Heart left ventricle (tissue), 16 donors: ENCODE data around the gene C8G. TPM values are rescaled to one million over a fixed set of nuclear protein-coding genes. Genes with fewer than 3 reads are reported as not detected.

Experiments used
- ATAC-seq, 4 donors: fragments of 200-7000 bp; cut with Tn5 transposase; one replicate each; pipeline ENCODE4 v1.9.1; 2020 to 2022; ENCODE audit warnings: moderate library complexity in 4 of 4, mild to moderate bottlenecking in 3 of 4, moderate number of reproducible peaks in 1 of 4
- DNase-seq, 5 donors: peaks; one replicate each; pipeline ENCODE4 v3.0.0-alpha.2; 2020
- H3K27ac ChIP-seq, 12 donors: fragments of 200-600 bp; sonication (generic) in 4 of 12; one replicate each; pipeline versions ENCODE4 v1.5.0 to v1.8.0; 2016 to 2022; ENCODE audit warnings: mild to moderate bottlenecking in 2 of 12
- H3K27me3 ChIP-seq, 9 donors: fragments of 200-600 bp; sonication (generic) in 2 of 9; one replicate each; pipeline versions ENCODE4 v1.5.1 to v1.8.0; 2016 to 2022; ENCODE audit warnings: mild to moderate bottlenecking in 3 of 9
- H3K36me3 ChIP-seq, 9 donors: fragments of 200-600 bp; sonication (generic) in 2 of 9; one replicate each; pipeline versions ENCODE4 v1.5.0 to v1.8.0; 2018 to 2022; ENCODE audit warnings: mild to moderate bottlenecking in 2 of 9
- H3K4me1 ChIP-seq, 12 donors: fragments of 200-600 bp; sonication (generic) in 4 of 12; one replicate each; pipeline versions ENCODE4 v1.5.0 to v1.8.0; 2016 to 2022; ENCODE audit warnings: mild to moderate bottlenecking in 3 of 12
- H3K4me3 ChIP-seq, 12 donors: fragments of 200-600 bp; sonication (generic) in 4 of 12; one replicate each; pipeline versions ENCODE4 v1.5.0 to v1.8.0; 2017 to 2022; ENCODE audit warnings: mild to moderate bottlenecking in 9 of 12, moderate library complexity in 4 of 12
- H3K9me3 ChIP-seq, 12 donors: fragments of 200-600 bp; sonication (generic) in 4 of 12; one replicate each; pipeline versions ENCODE4 v1.5.0 to v1.8.0; 2016 to 2022; ENCODE audit warnings: mild to moderate bottlenecking in 1 of 12
- CTCF ChIP-seq, 12 donors: fragments of 200-600 bp; sonication (generic) in 4 of 12; IDR thresholded peaks; one replicate each; pipeline versions ENCODE4 v1.5.0 to v1.8.0; 2018 to 2022; ENCODE audit warnings: antibody characterized with exemption in 12 of 12, mild to moderate bottlenecking in 5 of 12
- POLR2A ChIP-seq, 2 donors: fragments of 450-650 bp; IDR thresholded peaks; one replicate each; pipeline ENCODE4 v1.6.1; 2017; ENCODE audit warnings: antibody characterized with exemption in 2 of 2, mild to moderate bottlenecking in 2 of 2, moderate library complexity in 2 of 2
- WGBS, 4 donors: extraction: QIAGEN DNeasy Blood & Tissue Kit in 2 of 4; methylation state at CpG; one replicate each; pipeline versions ENCODE4 v1.1.5 to v1.1.7; 2013 to 2018; 5-methylcytosine and 5-hydroxymethylcytosine counted together
- intact Hi-C, 10 donors: fragments of 100-400 bp; cut with DNase I; formaldehyde crosslinking; loops; one replicate each; pipeline versions ENCODE4 v1.11.1 to v1.14.2; 2022
- polyA plus RNA-seq, 2 donors: library from polyadenylated mRNA; stranded (reverse); fragments of 200-250 nt; gene quantifications; one replicate each; pipeline ENCODE4 v1.2.3, GENCODE V29; 2013
- total RNA-seq, 9 donors: library from RNA; depleted of rRNA in 2 of 9; stranded (reverse); fragments of >200 nt in 2 of 9; fragmentation: NEBNext Ultra II Directional in 3 of 9; extraction: Animal tissue kit (Norgen Biotek cat#: 25700) in 3 of 9; gene quantifications; one replicate each; pipeline versions ENCODE4 v1.1.0 to v1.2.4, GENCODE V29; 2016 to 2023
- donor health status: ischemic (EF 13 %, LVEDD 7.1; RV severe dilation, severe dysfunction).
- donor health status: healthy with polysubstance abuse.
- donor health status: DM: no; HTN: yes; CAD: no.
- donor health status: DM: no; HTN: no; CAD: no.
- donor health status: ischemic (EF 25% LVEDD 6.9; RV normal size, moderate dysfunction).
- donor health status: ischemic (EF 25% LVEDD 5.7; RV mildly dilated, moderate dysfunction).
- donor health status: healthy.
- donor health status: DM: yes; HTN: yes; CAD: no.
- donor health status: ischemic (EF 35%, LVEDD 5.7; RV mildly dilated, moderate dysfunction).
- donor health status: nonischemic (EF 11% LVEDD 7.7; RV severe dilation, severe dysfunction).
- donor health status: DM: yes; HTN: yes; CAD: no.
- donor health status: PGD.
- donor health status: ischemic (EF 29% LVEDD 5.4; RV normal size, mild dysfunction).
- donor health status: nonischemic (EF 23%, LVEDD 6.1; RV moderate dilation, normal function).

Gene C8G
- total and polyA plus RNA-seq, 11 donors, result 1.0 to 3.7 (median 1.5) TPM; not detected in 2

GRCh38 chr9:136978073-136978864 lies 33.2 kb downstream of the C8G start:
- Histone ChIP-seq H3K36me3 (no peaks in the 10 kb centered on the region), H3K9me3 (no peaks in the 10 kb centered on the region), H3K27ac (peak overlapping the region; percentile 57 to 98 (median 88)), H3K4me3 (peak overlapping the region; percentile 37 to 73 (median 62)), H3K4me1 (peaks cover 10 to 92% (median 66%) of the 10 kb centered on the region in 12 donors), H3K27me3 (peaks cover 0 to 9% (median 0%) of the 10 kb centered on the region in 9 donors)
- intact Hi-C loops, result no loop called here
- peak in 3 of 4 donors; percentile 31 to 55 (median 50) for ATAC-seq
- 2 to 6% (median 3%) methylated on average over 14 to 78 of the region's 78 CpGs for WGBS, 4 donors
- peak; percentile 88 to 93 (median 90) for DNase-seq
- peak in 1 of 12 donors; percentile 18 for TF ChIP-seq CTCF (IDR thresholded peaks at IDR 0.05)
- peak in 1 of 2 donors; percentile 47 for TF ChIP-seq POLR2A (IDR thresholded peaks at IDR 0.05)

- H3K36me3 ChIP-seq, result no peaks in the 10 kb centered on the region
- TF ChIP-seq CTCF (IDR thresholded peaks at IDR 0.05) (no peak), POLR2A (IDR thresholded peaks at IDR 0.05) (no peak)
- H3K4me1 ChIP-seq, result peaks cover 10 to 94% (median 66%) of the 10 kb centered on the region in 12 donors
- peak overlapping the region in 4 of 12 donors; percentile 10 to 47 (median 18) for H3K4me3 ChIP-seq
- no peaks in the 10 kb centered on the region for H3K9me3 ChIP-seq
- intact Hi-C loops, result no loop called here
- H3K27me3 ChIP-seq, result peaks cover 0 to 9% (median 0%) of the 10 kb centered on the region in 9 donors
- DNase-seq (peak in 2 of 5 donors; percentile 28 to 60), ATAC-seq (no peak)
- WGBS, 4 donors, result 58 to 71% (median 66%) methylated on average over 27 to 41 of the region's 41 CpGs
- H3K27ac ChIP-seq, result peak overlapping the region in 9 of 12 donors; percentile 23 to 98 (median 76)
These were observed 34.0 kb downstream of the C8G start for GRCh38 chr9:136978865-136979544.

GRCh38 chr9:136979769-136980587 lies 34.9 kb downstream of the C8G start:
- peaks cover 10 to 92% (median 61%) of the 10 kb centered on the region in 12 donors for H3K4me1 ChIP-seq
- peak overlapping the region in 1 of 12 donors; percentile 47 for H3K4me3 ChIP-seq
- no peaks in the 10 kb centered on the region for H3K9me3 ChIP-seq
- 82 to 90% (median 88%) methylated on average over 17 to 26 of the region's 26 CpGs for WGBS, 4 donors
- H3K36me3 ChIP-seq, result no peaks in the 10 kb centered on the region
- peaks cover 0 to 19% (median 1%) of the 10 kb centered on the region in 9 donors for H3K27me3 ChIP-seq
- DNase-seq (peak in 1 of 5 donors; percentile 33), ATAC-seq (no peak)
- peak overlapping the region in 10 of 12 donors; percentile 32 to 98 (median 85) for H3K27ac ChIP-seq
- intact Hi-C loops, result loop anchor here in 2 of 10 donors (5.0 kb wide), 2 partner anchors 33 to 188 kb away; partner anchors contain the start of genes C8G (in 1 of the 2) and TMEM141 (in 1 of the 2)
- TF ChIP-seq CTCF (IDR thresholded peaks at IDR 0.05), result no peak
- TF ChIP-seq POLR2A (IDR thresholded peaks at IDR 0.05), result no peak
